ENCODE results near the gene ADAMTS19. TPM values are rescaled to one million over a fixed set of nuclear protein-coding genes. Genes with fewer than 3 reads are reported as not detected.

The ADAMTS19 gene
- total RNA-seq, 1 experiment from 2014 or later: not detected

DNA sequence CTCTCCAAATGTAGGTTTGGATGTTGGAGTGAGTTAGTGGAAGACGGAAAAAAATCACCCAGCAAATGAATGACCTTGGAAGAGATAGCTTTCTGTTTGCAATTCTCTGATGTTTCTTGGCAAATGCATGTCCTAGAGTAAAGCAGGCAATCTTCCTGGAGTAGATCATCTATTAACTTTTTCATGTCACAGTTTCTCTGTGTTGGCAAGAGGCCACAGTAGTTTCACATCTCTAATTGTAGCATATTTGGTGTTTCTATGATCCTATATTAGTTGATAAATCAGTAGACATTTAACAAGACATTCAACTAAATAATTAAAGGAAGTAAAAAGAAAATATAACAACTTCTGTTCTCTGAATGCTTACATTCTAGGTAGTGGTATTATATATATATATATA is 149.6 kb downstream of the ADAMTS19 start:
- TF ChIP-seq, protein P1, sequence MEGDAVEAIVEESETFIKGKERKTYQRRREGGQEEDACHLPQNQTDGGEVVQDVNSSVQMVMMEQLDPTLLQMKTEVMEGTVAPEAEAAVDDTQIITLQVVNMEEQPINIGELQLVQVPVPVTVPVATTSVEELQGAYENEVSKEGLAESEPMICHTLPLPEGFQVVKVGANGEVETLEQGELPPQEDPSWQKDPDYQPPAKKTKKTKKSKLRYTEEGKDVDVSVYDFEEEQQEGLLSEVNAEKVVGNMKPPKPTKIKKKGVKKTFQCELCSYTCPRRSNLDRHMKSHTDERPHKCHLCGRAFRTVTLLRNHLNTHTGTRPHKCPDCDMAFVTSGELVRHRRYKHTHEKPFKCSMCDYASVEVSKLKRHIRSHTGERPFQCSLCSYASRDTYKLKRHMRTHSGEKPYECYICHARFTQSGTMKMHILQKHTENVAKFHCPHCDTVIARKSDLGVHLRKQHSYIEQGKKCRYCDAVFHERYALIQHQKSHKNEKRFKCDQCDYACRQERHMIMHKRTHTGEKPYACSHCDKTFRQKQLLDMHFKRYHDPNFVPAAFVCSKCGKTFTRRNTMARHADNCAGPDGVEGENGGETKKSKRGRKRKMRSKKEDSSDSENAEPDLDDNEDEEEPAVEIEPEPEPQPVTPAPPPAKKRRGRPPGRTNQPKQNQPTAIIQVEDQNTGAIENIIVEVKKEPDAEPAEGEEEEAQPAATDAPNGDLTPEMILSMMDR (IDR thresholded peaks at IDR 0.05; ENCODE audit: unreplicated experiment): no peak
- no peak overlapping the region for H3K27ac Mint-ChIP-seq (ENCODE audit: unreplicated experiment)
- no peaks in the 10 kb centered on the region for H3K36me3 Mint-ChIP-seq (ENCODE audit: insufficient read depth, unreplicated experiment)
- peaks cover 2% of the 10 kb centered on the region for H3K9me3 Mint-ChIP-seq (ENCODE audit: low read depth, unreplicated experiment)
- no peaks in the 10 kb centered on the region for H3K4me1 Mint-ChIP-seq (ENCODE audit: low read depth, unreplicated experiment)
- no TSS peak for BruUV-seq (replicated peaks)
- no peak overlapping the region for H3K4me3 Mint-ChIP-seq (ENCODE audit: low read depth, unreplicated experiment)
- no peaks in the 10 kb centered on the region for H3K27me3 Mint-ChIP-seq (ENCODE audit: unreplicated experiment)
- no peak for DNase-seq
- CTCF ChIA-PET: no interaction called here
- intact Hi-C loops (cut with micrococcal nuclease; ENCODE audit: unreplicated experiment): no loop called here

DNA sequence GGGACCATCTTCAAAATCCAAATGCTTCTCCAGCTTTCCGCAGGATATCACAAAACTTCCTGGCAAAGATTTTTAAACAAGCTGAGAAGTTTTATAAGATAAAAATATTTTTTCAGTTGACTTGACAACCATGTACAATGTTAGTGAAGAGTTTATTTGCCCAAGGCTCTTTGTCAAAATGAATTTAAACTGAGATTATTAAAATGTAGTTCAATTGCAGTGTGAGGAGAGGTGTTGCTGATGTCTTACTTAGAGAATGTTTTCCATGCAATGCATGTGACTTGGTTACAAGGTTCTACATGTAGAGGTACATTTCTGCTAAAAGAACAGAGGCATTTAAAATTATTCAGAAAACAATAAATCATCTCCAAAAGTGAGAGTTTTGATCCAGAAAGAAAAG is 156.4 kb downstream of the ADAMTS19 start:
- Mint-ChIP-seq H3K9me3 (ENCODE audit: low read depth, unreplicated experiment) (peaks cover 1% of the 10 kb centered on the region), H3K36me3 (ENCODE audit: insufficient read depth, unreplicated experiment) (no peaks in the 10 kb centered on the region), H3K27me3 (ENCODE audit: unreplicated experiment) (no peaks in the 10 kb centered on the region), H3K27ac (ENCODE audit: unreplicated experiment) (no peak overlapping the region), H3K4me3 (ENCODE audit: low read depth, unreplicated experiment) (no peak overlapping the region), H3K4me1 (ENCODE audit: low read depth, unreplicated experiment) (no peaks in the 10 kb centered on the region)
- no peak for DNase-seq
- intact Hi-C loops (cut with micrococcal nuclease; ENCODE audit: unreplicated experiment): no loop called here
- CTCF ChIA-PET: no interaction called here
- TF ChIP-seq, protein P1 (IDR thresholded peaks at IDR 0.05; ENCODE audit: unreplicated experiment): no peak
- no TSS peak for BruUV-seq (replicated peaks)

DNA sequence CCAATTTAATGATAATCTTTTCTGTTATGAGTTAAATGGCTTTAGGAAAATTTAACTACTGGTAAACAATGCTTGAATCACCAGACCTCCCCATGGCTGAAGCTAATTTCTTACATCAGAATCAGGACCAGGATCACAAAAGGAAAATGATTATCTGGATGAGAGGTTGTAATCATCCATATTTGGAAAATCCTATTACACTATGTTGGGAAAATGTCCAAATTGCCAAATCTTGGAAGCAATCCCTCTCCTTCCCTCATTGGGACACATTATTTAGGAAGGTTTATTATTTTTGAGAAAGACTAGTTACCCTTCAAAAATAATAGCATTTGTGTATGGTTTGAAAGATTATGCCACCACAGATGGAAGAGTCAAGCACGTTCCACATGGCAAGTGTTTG is 157.1 kb downstream of the ADAMTS19 start:
- CTCF ChIA-PET: no interaction called here
- intact Hi-C loops (cut with micrococcal nuclease; ENCODE audit: unreplicated experiment): no loop called here
- no TSS peak for BruUV-seq (replicated peaks)
- no peak for DNase-seq
- no peaks in the 10 kb centered on the region for H3K4me1 Mint-ChIP-seq (ENCODE audit: low read depth, unreplicated experiment)
- H3K9me3 Mint-ChIP-seq (ENCODE audit: low read depth, unreplicated experiment): no peaks in the 10 kb centered on the region
- no peaks in the 10 kb centered on the region for H3K36me3 Mint-ChIP-seq (ENCODE audit: insufficient read depth, unreplicated experiment)
- H3K4me3 Mint-ChIP-seq (ENCODE audit: low read depth, unreplicated experiment): no peak overlapping the region
- TF ChIP-seq, protein P1 (IDR thresholded peaks at IDR 0.05; ENCODE audit: unreplicated experiment): no peak
- no peaks in the 10 kb centered on the region for H3K27me3 Mint-ChIP-seq (ENCODE audit: unreplicated experiment)
- no peak overlapping the region for H3K27ac Mint-ChIP-seq (ENCODE audit: unreplicated experiment)

DNA sequence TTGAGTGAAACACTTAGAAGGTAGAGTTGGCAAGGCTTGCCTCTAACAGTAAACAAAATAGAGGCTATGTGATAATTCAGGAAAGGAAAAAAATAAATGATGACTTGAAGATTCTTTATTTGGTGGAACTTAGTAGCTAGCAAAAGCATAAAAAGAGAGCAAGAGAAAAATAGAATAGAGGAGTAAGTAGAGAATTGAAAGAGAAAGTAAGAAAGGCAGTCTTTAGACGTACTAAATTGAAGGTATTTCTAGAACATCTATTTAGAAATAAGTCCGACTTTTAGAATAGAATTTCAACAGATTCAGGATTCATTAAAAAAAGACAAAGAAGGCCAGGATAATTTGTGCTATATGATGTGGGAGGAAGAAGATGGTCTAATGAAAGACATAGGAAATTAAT is 159.7 kb downstream of the ADAMTS19 start:
- H3K4me3 Mint-ChIP-seq (ENCODE audit: low read depth, unreplicated experiment): no peak overlapping the region
- no peaks in the 10 kb centered on the region for H3K9me3 Mint-ChIP-seq (ENCODE audit: low read depth, unreplicated experiment)
- no peak for DNase-seq
- CTCF ChIA-PET: no interaction called here
- BruUV-seq (replicated peaks): no TSS peak
- no peaks in the 10 kb centered on the region for H3K36me3 Mint-ChIP-seq (ENCODE audit: insufficient read depth, unreplicated experiment)
- H3K27me3 Mint-ChIP-seq (ENCODE audit: unreplicated experiment): no peaks in the 10 kb centered on the region
- TF ChIP-seq, protein P1 (IDR thresholded peaks at IDR 0.05; ENCODE audit: unreplicated experiment): no peak
- intact Hi-C loops (cut with micrococcal nuclease; ENCODE audit: unreplicated experiment): no loop called here
- H3K4me1 Mint-ChIP-seq (ENCODE audit: low read depth, unreplicated experiment): no peaks in the 10 kb centered on the region
- no peak overlapping the region for H3K27ac Mint-ChIP-seq (ENCODE audit: unreplicated experiment)

DNA sequence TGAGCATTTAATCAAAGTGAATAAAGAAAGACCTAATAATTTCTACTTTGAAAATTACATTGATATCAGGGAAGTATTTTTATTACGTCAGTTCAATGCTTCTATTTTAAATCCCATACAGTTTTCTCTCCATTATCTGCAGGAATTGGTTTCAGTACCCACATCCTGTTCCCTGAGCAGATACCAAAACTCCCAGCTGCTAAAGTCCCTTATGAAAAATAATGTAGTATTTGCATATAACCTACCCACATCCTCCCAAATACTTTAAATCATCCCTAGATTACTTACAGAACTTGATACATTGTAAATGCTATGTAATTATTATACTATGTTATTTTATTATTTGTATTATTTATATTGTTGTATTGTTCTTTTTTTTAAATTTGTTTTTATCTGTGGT is 162.4 kb downstream of the ADAMTS19 start:
- Mint-ChIP-seq H3K4me3 (ENCODE audit: low read depth, unreplicated experiment) (no peak overlapping the region), H3K4me1 (ENCODE audit: low read depth, unreplicated experiment) (no peaks in the 10 kb centered on the region), H3K27ac (ENCODE audit: unreplicated experiment) (no peak overlapping the region), H3K9me3 (ENCODE audit: low read depth, unreplicated experiment) (no peaks in the 10 kb centered on the region), H3K36me3 (ENCODE audit: insufficient read depth, unreplicated experiment) (no peaks in the 10 kb centered on the region), H3K27me3 (ENCODE audit: unreplicated experiment) (no peaks in the 10 kb centered on the region)
- intact Hi-C loops (cut with micrococcal nuclease; ENCODE audit: unreplicated experiment): no loop called here
- no TSS peak for BruUV-seq (replicated peaks)
- TF ChIP-seq, protein P1 (IDR thresholded peaks at IDR 0.05; ENCODE audit: unreplicated experiment): no peak
- CTCF ChIA-PET: no interaction called here
- DNase-seq: no peak

Data from Calu3 (cell line).